NCI-H128 (cell line): ENCODE results near the gene B4GALT2.

ENCODE experiments used
- DNase-seq: peaks from one replicate; lab custom pipeline; 2025; ENCODE audit not compliant: unreplicated experiment; lab: John Stamatoyannopoulos, UW

B4GALT2 gene

GRCh38 chr1:43946236-43947060, 32.6 kb upstream of the B4GALT2 start, which contains the start of gene IPO13:
Gene IPO13 (plus strand): TSS chr1:43946950. CDS start chr1:43947601, 651 bp downstream.
- peak; percentile 96 for DNase-seq

- DNase-seq = no peak
Observed at GRCh38 chr1:43947061-43947873, 31.7 kb upstream of the B4GALT2 start.

GRCh38 chr1:43947874-43948437, 31.1 kb upstream of the B4GALT2 start:
- DNase-seq = no peak

- DNase-seq = no peak
Observed at GRCh38 chr1:43949678-43950077, 29.3 kb upstream of the B4GALT2 start.

- DNase-seq = no peak
Observed at GRCh38 chr1:43951021-43951985, 27.7 kb upstream of the B4GALT2 start.

GRCh38 chr1:43952731-43953346, 26.2 kb upstream of the B4GALT2 start:
- peak; percentile 96 for DNase-seq

GRCh38 chr1:43953361-43953760, 25.6 kb upstream of the B4GALT2 start:
- DNase-seq = no peak

GRCh38 chr1:43954036-43954435, 25.0 kb upstream of the B4GALT2 start:
- no peak for DNase-seq

GRCh38 chr1:43956234-43956633, 22.8 kb upstream of the B4GALT2 start:
- DNase-seq = no peak

GRCh38 chr1:43957407-43958040, 21.5 kb upstream of the B4GALT2 start:
- DNase-seq = no peak

GRCh38 chr1:43958351-43959255, 20.4 kb upstream of the B4GALT2 start:
- no peak for DNase-seq

GRCh38 chr1:43960798-43961197, 18.2 kb upstream of the B4GALT2 start:
- no peak for DNase-seq

- DNase-seq = no peak
Observed at GRCh38 chr1:43961692-43962091, 17.3 kb upstream of the B4GALT2 start.

- no peak for DNase-seq
Observed at GRCh38 chr1:43962324-43962723, 16.7 kb upstream of the B4GALT2 start.

- DNase-seq = no peak
Observed at GRCh38 chr1:43963006-43963405, 16.0 kb upstream of the B4GALT2 start.

- DNase-seq = no peak
Observed at GRCh38 chr1:43963890-43964289, 15.1 kb upstream of the B4GALT2 start.

- DNase-seq = no peak
Observed at GRCh38 chr1:43965316-43965715, 13.7 kb upstream of the B4GALT2 start.

GRCh38 chr1:43968348-43968948, 10.6 kb upstream of the B4GALT2 start:
- no peak for DNase-seq
